ENCODE results near the gene CACHD1. TPM values are rescaled to one million over a fixed set of nuclear protein-coding genes. Genes with fewer than 3 reads are reported as not detected.

Gene CACHD1
- total and polyA plus RNA-seq, 2 of the 8 experiments (the other 6 are each of a cell fraction or from before 2014, with no cell fraction given), result 22.2 to 42.5 TPM

DNA sequence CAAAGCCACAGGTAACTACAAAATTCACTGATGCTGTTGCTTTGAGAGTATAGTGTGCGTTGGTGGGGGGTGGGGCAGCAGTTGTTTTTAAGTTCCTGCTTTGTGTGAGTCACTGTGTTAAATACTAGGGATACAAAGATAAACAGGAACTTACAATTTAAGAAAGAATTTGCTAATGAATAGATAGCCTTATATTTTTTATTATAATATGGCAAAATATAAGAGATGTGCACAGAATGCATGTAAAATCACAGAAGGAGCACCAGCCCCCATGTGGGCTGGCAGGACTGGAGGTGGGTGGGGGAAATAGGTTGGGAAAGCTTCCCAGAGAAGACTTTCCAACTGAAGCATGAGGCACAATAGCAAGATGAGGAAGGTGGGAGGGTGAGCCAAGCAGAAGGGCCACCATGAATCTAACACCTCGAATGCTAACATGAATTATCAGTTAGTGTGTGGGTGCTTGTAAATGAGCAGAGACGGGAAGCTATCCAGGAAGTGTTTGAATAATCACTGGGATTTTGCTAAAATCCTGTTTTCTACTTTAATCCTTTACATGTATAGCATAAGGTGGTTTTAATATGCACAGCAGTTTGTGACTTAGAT is 217.9 kb downstream of the CACHD1 start (continued):
- no peak for TF ChIP-seq RNF2 (IDR thresholded peaks at IDR 0.05; ENCODE audit: borderline replicate concordance, low read depth, low read length, missing control alignments, poor library complexity, severe bottlenecking)
- no peak for TF ChIP-seq TEAD4 (IDR thresholded peaks at IDR 0.05; ENCODE audit: low read depth, low read length)
- TF ChIP-seq POLR2AphosphoS5 (IDR thresholded peaks at IDR 0.05; ENCODE audit: low read depth, low read length), result no peak
- TF ChIP-seq SP4 (IDR thresholded peaks at IDR 0.05; ENCODE audit: low read length), result no peak
- no peak for TF ChIP-seq SP2 (IDR thresholded peaks at IDR 0.05; ENCODE audit: low read length)
- TF ChIP-seq BCL11A (IDR thresholded peaks at IDR 0.05; ENCODE audit: low read depth in 2 of 2, low read length in 2 of 2), result no peak

All from H1 (cell line).